HuH-7.5 (cell line): ENCODE data around the gene LDAH.
A peak's percentile ranks its signal among the peaks of the same experiment; 100 is the strongest.
"Not testable (repeated sequence)": the region's sequence is repeated elsewhere in the genome, so short reads cannot be mapped to it uniquely, and the experiment has no call there.

Source experiments
- DNase-seq: peaks from one replicate; pipeline ENCODE4 v3.0.0; 2011; ENCODE audit warnings: low spot score

Gene LDAH

DNA sequence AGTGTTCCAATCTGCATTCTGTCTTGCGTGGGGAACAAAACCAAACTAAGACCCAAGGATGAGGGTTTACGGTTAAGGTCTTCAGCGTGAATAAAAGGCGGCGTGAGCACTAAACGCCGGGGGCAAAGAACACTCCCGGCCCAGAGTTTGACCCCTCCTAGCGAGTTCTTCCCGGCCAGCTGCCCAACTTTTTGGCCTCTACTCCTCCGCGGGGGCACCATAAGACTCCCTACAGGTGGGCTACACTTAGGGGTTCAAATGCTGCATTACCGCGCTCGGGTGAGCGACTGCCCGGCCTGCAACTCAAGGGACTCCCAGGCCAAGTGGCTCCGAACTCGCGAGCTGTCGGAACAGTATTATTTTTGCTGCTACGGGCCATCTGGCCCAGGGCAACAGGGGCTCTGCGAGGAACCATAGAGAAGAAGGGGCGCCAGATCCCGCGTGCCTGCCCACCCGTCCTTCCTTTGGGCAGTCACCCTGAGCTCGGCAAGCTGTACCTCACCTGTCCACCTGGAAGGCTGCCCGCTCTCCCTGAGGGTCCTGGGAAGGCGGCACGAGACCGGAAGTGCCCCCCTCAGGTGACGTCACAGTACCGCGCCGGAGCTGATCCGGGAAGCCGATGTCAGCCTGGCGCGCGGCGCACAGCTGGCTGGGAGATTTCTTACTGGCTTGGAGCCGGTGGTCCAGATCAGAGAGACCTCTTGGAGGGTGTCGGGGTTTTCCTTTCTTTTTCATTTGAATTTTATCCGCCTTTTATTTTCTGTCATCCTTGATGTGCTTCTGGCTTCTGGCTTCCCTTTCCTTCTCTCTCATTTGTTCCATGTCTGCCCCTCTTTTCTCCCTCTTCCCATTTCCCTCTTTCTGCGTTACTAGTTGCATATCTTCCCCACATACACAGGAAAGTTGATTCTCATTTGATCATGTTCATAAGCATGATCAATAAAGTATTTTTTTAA, at the start of gene LDAH:
TSS of gene LDAH (minus strand) at position 567 of the 956 bp plus-strand sequence. CDS start 21,638 bp downstream, outside the sequence.
- DNase-seq = peak; percentile 74

DNA sequence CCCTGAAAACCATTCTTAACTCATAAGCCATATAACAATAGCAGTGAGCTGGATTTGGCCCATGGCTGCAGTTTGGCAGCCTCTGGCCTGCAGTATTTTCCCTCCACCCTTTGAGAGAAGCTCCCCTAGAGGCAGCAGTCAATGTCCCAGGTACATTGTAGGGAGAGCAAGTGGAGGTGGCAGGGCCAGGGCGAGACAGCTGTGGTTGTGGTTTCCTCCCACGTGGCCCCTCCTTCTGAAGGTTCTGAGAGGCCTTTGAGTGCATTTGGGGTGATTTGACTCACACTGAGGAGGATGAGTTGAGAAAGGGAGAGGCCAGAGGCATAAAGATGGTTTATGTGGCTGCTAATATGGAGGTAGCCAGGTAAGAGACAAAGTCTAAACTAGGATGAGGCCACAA, 45.5 kb upstream of the LDAH start:
- no peak for DNase-seq

DNA sequence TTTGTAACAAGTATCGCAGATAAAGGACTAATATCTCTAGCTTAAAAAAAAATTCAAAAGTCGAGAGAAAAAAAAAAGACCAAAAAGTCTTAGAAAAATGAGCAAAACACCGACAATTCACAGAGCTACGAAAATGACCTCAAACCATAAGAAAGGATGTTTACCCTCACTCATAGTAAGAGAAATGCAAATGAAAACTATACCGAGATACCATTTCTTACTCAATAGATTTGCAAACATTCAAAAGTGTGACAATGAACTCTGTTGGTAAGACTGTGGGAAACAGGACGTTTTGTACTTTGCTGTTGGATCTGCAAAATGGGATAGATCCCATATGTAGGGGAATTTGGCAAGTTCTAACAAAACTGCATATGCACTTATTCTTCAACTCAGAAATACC, 39.9 kb upstream of the LDAH start:
- DNase-seq = no peak

DNA sequence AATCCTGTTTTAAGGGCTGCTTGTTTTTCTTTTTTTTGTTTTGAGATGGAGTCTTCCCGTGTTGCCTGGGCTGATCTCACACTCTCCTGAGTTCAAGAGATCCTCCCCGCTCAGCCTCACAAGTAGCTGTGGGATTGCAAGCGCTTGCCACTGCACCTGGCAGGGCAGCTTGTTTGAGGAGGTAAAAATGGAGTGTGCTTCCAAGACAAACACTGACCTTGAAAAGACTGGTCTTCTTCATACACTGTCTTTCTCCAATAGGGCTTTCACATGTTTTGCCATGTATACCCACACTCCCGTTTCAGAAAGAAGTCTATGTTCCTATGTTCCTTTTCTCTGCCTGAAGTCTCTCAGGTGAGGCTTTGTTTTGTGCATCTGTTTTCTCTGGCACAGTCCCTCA, 32.6 kb upstream of the LDAH start:
- no peak for DNase-seq

DNA sequence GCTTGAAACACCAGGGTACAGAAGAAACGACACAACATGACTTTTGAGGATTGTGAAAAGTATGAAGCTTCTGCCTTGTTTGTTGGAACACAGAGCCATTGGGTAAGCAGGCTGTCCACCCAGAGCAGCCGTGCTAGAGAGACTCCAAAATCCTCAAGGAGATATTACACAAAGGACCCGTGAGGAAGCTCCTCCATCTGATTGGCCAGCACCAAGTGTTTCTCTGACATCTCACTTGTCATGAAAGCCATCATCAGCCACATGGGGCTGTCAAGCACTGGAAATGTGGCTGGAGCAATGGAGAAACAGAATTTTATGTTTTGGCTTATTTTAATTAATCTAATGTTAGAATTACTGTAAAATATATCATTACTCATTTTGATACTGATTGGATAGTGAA, 29.8 kb upstream of the LDAH start:
- no peak for DNase-seq

DNA sequence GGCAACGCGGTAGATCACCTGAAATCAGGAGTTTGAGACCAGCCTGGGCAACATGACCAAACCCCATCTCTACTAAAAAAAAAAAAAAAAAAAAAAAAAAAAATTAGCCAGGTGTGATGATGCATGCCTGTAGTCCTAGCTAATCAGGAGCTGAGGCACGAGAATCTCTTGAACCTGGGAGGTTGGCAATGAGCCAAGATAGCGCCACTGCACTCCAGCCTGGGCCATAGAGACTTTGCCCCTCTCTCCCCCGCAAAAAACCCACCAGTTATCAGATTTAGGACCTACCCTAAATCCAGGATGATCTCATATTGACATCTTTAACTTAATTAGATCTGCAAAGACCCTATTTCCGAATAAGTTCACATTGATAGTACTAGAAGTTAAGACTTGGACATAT, 29.2 kb upstream of the LDAH start:
- DNase-seq = no peak

DNA sequence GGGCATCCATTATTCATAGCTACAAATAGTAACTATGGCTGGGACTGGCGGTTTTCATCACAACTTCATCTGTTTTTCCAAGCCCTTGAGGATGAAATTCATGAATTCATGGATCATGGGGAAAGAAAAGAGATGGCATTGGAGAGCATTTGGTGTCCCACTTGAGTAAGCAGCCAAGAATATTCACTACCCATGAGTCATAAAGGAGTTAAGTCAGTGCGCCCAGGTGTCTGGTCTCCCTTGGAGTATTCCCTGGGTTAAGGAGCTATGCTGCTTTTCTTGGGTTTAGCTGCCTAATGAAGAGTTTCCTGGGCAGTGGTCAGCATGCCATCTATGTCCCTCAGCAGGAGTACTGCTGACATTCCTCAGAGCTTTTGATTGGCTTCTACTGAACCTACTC, 21.3 kb upstream of the LDAH start:
- DNase-seq = no peak

DNA sequence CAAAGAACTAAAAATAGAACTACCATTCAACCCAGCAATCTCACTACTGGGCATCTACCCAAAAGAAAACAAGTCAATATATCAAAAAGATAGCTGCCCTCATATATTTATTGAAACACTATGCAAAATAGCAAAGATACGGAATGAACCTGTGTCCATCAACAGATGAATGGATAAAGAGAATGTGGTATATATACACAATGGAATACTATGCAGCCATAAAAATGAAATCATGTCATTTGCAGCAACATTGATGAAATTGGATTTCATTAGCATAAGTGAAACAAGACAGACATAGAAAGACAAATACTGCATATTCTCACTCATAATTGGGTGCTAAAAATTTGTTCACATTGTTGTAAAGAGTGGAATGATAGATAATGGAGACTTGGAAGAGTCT, 16.2 kb upstream of the LDAH start:
- no peak for DNase-seq

DNA sequence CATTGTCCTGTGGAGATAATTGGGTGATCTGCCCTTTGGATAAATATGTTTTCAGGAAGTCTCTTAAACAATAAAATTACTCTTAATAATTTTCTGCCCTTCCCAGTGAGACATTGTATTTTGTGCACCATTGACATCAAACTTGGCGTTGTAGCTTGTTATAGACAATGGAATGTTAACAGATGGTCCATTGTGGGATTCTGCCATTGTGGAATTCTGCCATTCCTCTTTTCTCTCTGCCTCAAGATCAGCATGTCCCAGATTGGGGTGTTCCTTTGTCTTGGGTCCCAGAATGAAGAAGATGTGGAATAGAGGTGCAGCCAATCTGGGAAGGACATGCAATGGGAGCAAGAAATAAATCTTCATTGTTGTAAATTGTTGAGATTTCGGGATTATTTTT, 15.1 kb upstream of the LDAH start:
- no peak for DNase-seq

DNA sequence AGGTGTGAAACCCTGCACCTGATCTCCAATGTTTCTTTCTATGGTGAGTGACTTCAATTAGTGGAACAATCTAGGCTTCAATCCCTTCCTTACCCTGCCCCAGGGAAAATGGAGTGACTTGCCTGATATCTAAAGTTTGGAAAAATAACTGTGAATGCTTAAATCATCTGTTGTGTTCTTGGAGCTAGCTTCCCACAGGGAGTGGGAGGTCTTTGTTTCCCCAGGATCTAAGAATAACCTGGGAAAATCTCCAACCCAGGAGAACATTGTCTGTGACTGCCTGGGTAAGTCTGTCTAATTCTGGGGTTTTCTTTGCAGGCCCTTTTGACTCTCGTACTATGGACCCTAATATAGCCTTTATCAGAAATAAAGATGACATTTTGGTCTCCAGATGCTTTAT, 13.6 kb upstream of the LDAH start:
- no peak for DNase-seq

DNA sequence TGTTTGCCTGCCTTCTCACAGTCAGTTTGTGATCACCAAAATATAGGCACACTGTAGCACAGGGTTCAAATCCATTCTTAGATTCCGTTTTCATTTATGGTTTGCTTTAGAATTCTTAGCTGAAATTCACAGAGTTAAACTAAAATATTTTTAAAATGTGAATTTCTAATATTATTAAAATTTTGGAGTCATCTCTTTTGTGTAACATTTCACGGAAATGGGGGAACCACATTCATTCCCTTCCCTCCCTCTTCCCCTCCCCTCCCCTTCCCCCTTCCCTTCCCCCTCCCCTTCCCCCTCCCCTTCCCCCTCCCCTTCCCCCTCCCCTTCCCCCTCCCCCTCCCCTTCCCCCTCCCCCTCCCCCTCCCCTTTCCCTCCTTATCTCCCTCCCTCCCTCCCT, 11.4 kb upstream of the LDAH start:
- DNase-seq = no peak

DNA sequence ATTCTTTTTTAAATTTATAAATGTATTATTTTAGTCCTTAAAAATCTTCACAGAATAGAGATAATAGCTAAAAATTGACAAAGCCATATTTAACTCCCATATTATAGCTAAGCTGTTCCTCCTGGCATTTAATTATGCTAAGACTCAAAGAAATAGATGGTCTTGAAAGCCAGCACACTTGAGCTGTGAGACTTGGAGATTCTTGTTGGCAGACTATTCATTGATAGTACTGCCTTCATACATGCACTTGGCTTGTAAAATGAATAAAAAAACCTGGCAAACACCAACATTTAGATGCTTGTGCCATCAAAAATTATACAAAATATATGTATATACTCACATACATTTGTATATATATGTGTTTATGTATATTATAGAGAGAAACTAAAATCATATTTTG, 9.7 kb upstream of the LDAH start:
- no peak for DNase-seq

DNA sequence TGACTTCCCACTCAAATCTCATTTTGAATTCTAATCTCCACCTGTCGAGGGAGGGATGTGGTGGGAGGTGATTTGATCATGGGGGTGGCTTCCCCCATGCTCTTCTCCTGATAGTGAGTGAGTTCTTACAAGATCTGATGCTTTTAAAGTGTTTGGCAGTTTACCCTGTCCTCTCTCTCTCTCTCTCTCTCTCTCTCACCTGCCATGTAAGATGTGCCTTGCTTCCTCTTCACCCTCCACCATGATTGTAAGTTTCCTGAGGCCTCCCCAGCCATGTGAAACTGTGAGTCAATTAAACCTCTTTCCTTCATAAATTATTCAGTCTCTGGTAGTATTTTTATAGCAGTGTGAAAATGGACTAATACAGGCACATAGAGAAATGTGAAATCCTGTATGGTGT, 7.0 kb upstream of the LDAH start:
- no peak for DNase-seq

DNA sequence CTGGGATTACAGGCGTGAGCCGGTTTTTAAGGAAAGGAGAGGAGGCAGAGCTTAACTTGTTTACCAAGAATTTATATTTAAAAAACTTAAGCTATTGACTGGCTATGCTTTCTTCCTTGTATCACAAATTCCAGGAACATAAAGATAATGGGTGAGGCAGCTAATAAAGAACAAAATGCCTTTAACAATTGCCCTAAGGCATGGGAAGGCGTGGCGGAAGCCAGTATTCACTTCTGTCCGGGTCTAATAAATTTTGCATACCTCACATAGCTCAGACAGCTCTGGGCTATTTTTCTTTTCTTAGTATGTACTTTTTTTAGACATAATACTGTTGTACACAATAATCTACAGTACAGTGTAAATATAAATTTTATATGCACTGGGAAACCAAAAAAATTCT, 1.0 kb upstream of the LDAH start:
- no peak for DNase-seq

DNA sequence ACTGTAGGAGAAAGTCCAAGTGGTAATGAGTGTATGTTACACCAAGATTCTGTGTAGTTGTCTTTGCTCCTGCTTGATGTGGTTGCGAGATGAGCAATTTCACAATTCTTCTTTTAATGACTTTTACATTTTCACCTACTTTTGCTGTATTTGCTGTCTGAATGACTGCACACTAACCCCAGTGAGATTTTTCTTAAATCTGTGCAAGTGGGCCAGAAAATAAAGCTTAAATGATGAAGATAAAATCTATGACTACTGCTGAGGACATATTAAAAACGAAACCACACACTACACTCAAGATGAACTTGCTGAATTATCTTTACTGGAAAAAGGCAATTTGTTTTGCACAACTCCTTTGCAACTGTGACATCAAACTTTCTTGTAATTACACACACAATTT, 4.1 kb downstream of the LDAH start:
- DNase-seq = no peak

DNA sequence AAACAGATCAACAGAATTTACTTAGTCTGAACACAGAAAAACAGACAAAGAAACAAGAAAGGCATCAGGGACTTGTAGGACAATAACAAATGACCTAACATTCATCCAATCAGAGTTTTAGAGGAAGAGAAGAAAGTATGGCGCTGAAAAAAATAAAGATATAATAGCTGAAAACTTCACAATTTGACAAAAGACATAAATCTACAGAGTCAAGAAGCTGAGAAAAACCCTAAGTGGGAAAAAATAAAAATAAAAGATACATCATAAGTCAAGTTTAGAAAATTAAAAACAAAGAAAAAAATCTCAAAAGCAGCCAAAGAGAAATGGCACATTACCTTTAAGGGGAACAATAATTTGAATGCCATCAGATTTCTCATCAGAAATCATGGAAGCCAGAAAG, 7.7 kb downstream of the LDAH start:
- DNase-seq = no peak

DNA sequence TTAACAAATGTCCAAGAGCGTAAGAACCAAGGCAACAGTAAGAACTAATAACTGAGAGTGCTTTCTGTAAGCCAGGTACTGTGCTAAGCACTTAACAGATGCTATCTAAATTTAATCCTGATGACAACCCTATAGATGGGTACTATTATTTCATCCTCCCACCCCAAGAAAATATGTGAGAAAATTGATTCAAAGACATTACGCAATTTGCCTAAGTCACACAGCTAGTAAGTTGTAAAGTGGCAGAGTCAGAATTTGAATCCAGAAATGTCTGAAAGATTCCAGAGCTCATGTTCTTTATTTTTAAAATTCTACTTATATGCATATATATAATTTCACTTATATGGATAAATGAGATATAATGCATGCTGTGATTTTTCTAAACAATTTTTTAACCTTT, 10.1 kb downstream of the LDAH start:
- no peak for DNase-seq

DNA sequence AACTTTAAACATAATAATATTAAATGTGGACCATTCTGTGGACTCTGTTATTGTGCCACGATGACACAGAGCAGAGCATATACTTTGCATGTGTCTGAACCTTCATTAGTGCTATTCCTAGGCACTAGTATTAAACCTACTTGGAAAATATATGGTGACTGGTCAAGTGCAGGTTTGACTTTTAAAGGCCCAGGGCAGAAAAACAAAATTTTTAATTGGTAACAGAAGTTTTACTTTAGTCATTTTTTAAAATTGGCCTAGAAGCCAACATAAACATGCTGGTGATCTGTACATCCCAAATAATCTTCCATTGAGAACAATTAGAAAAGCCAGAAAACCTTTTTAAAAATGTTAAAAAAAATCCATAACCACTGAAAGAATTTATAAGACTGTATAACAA, 16.6 kb downstream of the LDAH start:
- no peak for DNase-seq

DNA sequence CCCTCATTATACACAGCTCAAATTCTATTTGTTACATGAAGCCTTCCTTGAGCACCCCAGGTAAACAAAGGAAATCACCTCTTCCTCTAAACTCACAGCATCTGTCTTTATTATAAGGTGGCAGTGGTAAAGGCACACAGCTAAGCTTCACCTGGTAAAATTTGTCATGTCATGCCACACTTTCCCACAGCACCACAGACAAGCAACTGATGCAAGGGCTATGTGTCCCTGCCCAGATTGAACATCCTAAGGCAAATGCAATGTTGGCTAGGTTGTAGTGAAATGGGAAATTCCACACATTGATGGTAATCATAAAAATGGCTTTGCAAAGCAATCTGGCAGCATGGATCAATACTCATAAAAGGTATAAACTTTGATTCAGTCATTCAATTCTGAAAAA, 18.9 kb downstream of the LDAH start:
- DNase-seq = no peak

DNA sequence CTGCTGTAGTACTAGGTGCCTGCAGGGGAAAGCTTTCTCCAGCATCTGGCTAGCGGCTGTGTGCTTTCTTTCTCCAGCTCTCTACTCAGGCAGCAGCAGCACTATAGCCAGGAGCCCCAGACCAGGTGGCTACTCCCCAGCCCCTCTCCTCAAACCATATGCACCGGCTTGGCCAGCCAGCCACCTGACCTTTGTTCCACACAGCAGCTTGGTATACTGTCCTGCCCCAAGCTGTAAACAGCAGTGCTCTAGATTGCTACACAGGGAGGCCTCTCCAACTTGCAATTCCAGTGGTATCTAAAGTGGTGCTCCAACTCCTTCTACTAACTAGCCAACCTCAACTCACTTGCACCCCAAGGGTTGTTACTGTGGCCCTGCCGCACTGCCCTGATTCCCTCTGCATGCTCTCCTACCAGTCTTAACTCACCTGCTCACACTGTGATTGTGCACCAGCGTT, 19.6 kb downstream of the LDAH start:
- peak; percentile 9 for DNase-seq

DNA sequence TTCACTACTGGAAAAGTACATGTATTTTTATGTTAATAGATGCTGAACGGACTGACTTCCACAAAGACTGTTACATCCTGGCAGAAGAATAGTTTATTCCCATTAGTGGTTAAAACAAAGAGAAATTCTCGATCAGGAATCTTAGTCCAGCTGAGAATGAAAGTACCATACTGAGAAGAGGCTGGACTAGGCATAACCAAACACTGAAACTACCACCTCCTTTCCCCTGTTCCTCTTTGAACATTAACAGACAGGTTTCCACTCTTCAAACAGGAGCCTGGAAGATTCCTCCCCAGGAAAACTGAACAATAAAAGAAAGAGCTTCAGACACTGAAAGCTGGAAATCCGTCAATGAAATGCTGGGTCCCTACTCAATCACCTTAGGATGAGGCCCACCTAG, 25.8 kb downstream of the LDAH start:
- DNase-seq = no peak

DNA sequence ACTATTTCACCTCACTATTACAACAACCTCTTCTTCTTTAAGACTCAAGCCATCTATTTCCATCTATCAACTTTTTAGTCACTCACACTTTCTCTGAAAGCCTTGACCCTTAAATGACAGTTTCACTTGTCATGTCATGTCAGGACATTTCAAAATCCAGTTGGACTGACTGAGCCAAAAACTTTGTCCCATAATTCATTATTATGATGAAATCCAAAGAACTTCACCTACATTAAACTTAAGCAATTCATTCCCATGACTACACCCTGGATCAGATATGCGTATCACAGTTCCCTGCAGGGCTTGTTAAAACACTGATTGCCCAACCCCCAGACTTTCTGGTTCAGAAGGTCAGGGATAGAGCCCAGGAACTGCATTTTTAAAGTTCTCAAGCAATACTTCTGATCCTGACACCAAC, 26.5 kb downstream of the LDAH start:
- DNase-seq = no peak

DNA sequence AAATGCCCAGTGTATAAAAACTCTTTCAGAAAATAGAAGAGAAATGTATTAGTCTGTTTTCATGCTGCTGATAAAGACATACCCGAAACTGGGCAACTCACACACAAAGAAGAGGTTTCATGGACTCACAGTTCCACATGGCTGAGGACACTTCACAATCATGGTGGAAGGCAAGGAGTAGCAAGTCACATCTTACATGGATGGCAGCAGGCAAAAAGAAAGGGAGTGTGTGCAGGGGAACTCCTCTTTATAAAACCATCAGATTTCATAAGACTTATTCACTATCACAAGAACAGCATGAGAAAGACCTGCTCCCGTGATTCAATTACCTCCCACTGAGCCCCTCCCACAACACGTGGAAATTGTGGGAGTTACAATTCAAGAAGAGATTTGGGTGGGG, 29.0 kb downstream of the LDAH start:
- DNase-seq = not testable (repeated sequence)

DNA sequence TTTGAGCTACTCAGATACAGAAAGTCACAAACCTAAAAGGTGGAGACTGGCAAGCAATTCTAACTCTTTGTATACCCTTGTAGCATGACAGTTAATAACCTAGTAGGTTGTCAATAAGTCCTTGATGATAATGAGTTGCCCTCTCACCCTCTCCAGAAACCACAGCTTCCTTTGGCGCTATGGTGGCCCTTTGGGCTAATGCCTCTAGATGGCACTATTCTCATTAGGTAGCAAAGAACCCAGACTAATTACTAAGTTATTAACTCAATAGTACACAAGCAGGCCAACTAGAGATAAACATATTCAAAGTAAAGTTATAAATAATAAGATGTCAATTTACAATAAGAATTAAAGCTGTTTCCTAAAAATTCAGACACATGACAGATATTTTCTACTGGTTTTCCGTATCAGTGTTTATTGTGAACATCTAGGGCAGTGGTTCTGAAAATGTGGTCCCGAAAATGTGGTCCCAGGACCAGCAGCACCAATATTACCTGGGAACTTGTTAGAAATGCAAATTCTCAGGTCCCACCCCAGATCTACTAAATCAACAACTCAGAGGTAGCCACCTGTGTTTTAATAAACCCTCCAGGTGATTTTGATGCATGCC, 41.1 kb downstream of the LDAH start:
- DNase-seq = peak; percentile 13
